Endothelial cell of umbilical vein (primary cell): Measurements from ENCODE around the gene PRR23B. TPM values are rescaled to one million over a fixed set of nuclear protein-coding genes. Genes with fewer than 3 reads are reported as not detected.

Source experiments
- BruUV-seq: library from RNA; stranded (reverse); fragments of 400-500 nt; replicated peaks from 2 replicates; lab custom pipeline; 2021; lab: Mats Ljungman, UMichigan
- CTCF ChIA-PET: fragments of 300-600, 350-600 bp; sonication (Branson Sonifier 250); formaldehyde crosslinking; loops from one replicate; lab custom pipeline; 2021; ENCODE audit warnings: antibody characterized with exemption, inconsistent platforms; lab: Charles Lee
- POLR2A ChIA-PET: fragments of 300-600, 350-600 bp; sonication (Branson Sonifier 250); formaldehyde crosslinking; loops from one replicate; lab custom pipeline; 2021; ENCODE audit warnings: antibody characterized with exemption, inconsistent platforms; lab: Charles Lee
- DNase-seq: peaks from one replicate; pipeline ENCODE4 v3.0.0-alpha.2; 2011; ENCODE audit warnings: low read depth, low spot score
- FAIRE-seq: peaks from 2 replicates; lab custom pipeline; 2011; peaks lifted over from hg19 to GRCh38; lab: Jason Lieb, UNC
- H2AFZ ChIP-seq: 2 replicates; pipeline ENCODE4 v1.6.0; 2012; ENCODE audit warnings: low read depth, low read length, control low read depth, inconsistent platforms
- H3K27ac ChIP-seq: 2 replicates; pipeline ENCODE4 v1.5.1; 2011; ENCODE audit warnings: low read depth, mild to moderate bottlenecking, control low read depth, low read length, moderate library complexity; ENCODE audit not compliant: insufficient read depth
- H3K27me3 ChIP-seq, 2 experiments: 2 replicates each; pipeline versions ENCODE4 v1.6.0 to v1.6.1; 2011; ENCODE audit warnings: low read length in 2 of 2, mixed read lengths in 1 of 2; ENCODE audit not compliant: control insufficient read depth in 2 of 2, insufficient read depth in 2 of 2
- H3K36me3 ChIP-seq, 2 experiments: 2 replicates in 1 of 2; 3 replicates in 1 of 2; pipeline ENCODE4 v1.5.1; 2011; ENCODE audit warnings: low read length in 2 of 2, mild to moderate bottlenecking in 1 of 2, moderate library complexity in 1 of 2; ENCODE audit not compliant: control insufficient read depth in 2 of 2, insufficient read depth in 2 of 2; ENCODE audit errors: extremely low read depth in 1 of 2
- H3K4me1 ChIP-seq: 3 replicates; pipeline ENCODE4 v1.5.1; 2011; ENCODE audit warnings: mild to moderate bottlenecking, low read length; ENCODE audit not compliant: control insufficient read depth, insufficient read depth; ENCODE audit errors: extremely low read depth
- H3K4me2 ChIP-seq: 2 replicates; pipeline ENCODE4 v1.6.1; 2011; ENCODE audit warnings: low read length, control low read depth, mixed read lengths; ENCODE audit not compliant: insufficient read depth
- H3K4me3 ChIP-seq, 3 experiments: fragments of 200-600 bp in 1 of 3; sonication (generic), shearing (Covaris generic) in 1 of 3; replicated peaks in 1 of 3; 2 replicates each; pipeline ENCODE4 v1.5.1; 2011 to 2016; ENCODE audit warnings: control low read depth in 3 of 3, low read length in 3 of 3, mild to moderate bottlenecking in 2 of 3, inconsistent platforms in 1 of 3, low read depth in 1 of 3, moderate library complexity in 1 of 3; ENCODE audit not compliant: insufficient read depth in 1 of 3
- H3K79me2 ChIP-seq: 2 replicates; pipeline ENCODE4 v1.6.0; 2012; ENCODE audit warnings: low read length, inconsistent platforms; ENCODE audit not compliant: control insufficient read depth, insufficient read depth
- H3K9ac ChIP-seq: replicated peaks from 2 replicates; pipeline ENCODE3; 2011; ENCODE audit warnings: low read length, control low read depth; ENCODE audit not compliant: insufficient read depth; ENCODE audit errors: extremely low read depth
- H3K9me1 ChIP-seq: replicated peaks from 3 replicates; pipeline ENCODE4 v1.6.0; 2011; ENCODE audit warnings: mild to moderate bottlenecking, low read length; ENCODE audit not compliant: control insufficient read depth, insufficient read depth; ENCODE audit errors: extremely low read depth
- H3K9me3 ChIP-seq: replicated peaks from 2 replicates; pipeline ENCODE4 v1.5.1; 2012; ENCODE audit warnings: low read length, inconsistent platforms; ENCODE audit not compliant: control insufficient read depth, insufficient read depth
- H4K20me1 ChIP-seq: replicated peaks from 2 replicates; pipeline ENCODE3; 2011; ENCODE audit warnings: mild to moderate bottlenecking, low read length; ENCODE audit not compliant: control insufficient read depth, insufficient read depth; ENCODE audit errors: extremely low read depth
- JUN ChIP-seq: IDR thresholded peaks from 2 replicates; pipeline ENCODE4 v1.6.1; 2011; ENCODE audit warnings: borderline replicate concordance, low read depth; ENCODE audit not compliant: insufficient read length, insufficient read depth
- MAX ChIP-seq: IDR thresholded peaks from 2 replicates; pipeline ENCODE4 v1.6.1; 2011; ENCODE audit not compliant: insufficient read depth, insufficient read length
- dilution Hi-C: fragments of 300-500 bp; cut with MboI; formaldehyde crosslinking; loops from one replicate; pipeline ENCODE4 v1.15.0; 2019; ENCODE audit warnings: low sequenced_read_pairs; ENCODE audit not compliant: extremely low pct_ligation_motif_present
- intact Hi-C: fragments of 100-400 bp; cut with micrococcal nuclease; formaldehyde crosslinking; loops from one replicate; pipeline ENCODE4 v1.10.0; 2022
- polyA plus RNA-seq, 4 experiments: library from polyadenylated mRNA; depleted of rRNA in 3 of 4; stranded (reverse) in 3 of 4; unstranded in 1 of 4; fragments of >200 nt; gene quantifications; 2 replicates each; pipeline versions ENCODE4 v1.2.1 to v1.2.3, GENCODE V29; 2011 to 2012; ENCODE audit warnings: missing spikeins in 1 of 4
- total RNA-seq: library from RNA; stranded (reverse); gene quantifications from 2 replicates; pipeline ENCODE4 v1.2.3, GENCODE V29; 2021
- TF ChIP-seq, protein P1 (sequence below), 2 donors: IDR thresholded peaks; 1 replicate in 1 of 2; 2 replicates in 1 of 2; pipeline ENCODE4 v1.5.1; 2011; ENCODE audit warnings: low read length in 2 of 2, mild to moderate bottlenecking in 2 of 2, moderate library complexity in 2 of 2, control low read depth in 1 of 2, inconsistent platforms in 1 of 2, low read depth in 1 of 2; ENCODE audit not compliant: insufficient read depth in 1 of 2; ENCODE audit errors: extremely low read depth in 1 of 2

The PRR23B gene
- total and polyA plus RNA-seq, 2 donors (not counting 3 experiments of a cell fraction or from before 2014, with no cell fraction given): not detected

GRCh38 chr3:138974462-138974861 is 46.3 kb downstream of the PRR23B start:
- no peaks in the 10 kb centered on the region for H3K79me2 ChIP-seq
- H3K4me3 ChIP-seq: no peak overlapping the region
- no TSS peak for BruUV-seq
- H4K20me1 ChIP-seq: no peaks in the 10 kb centered on the region
- H3K27ac ChIP-seq: no peak overlapping the region
- no peak overlapping the region for H3K9ac ChIP-seq
- no peak overlapping the region for H2AFZ ChIP-seq
- no peak overlapping the region for H3K4me2 ChIP-seq
- CTCF ChIA-PET: interaction anchor here (1.0 kb wide), 1 partner anchor 38 kb away, joined by 3 read pairs; no protein-coding TSS in a partner anchor
- peak; percentile 16 for DNase-seq
- no peak for FAIRE-seq
- H3K4me1 ChIP-seq: no peaks in the 10 kb centered on the region
- POLR2A ChIA-PET: no interaction called here
- no peaks in the 10 kb centered on the region for H3K9me3 ChIP-seq
- TF ChIP-seq MAX: no peak
- no peak for TF ChIP-seq JUN
- intact Hi-C loops: no loop called here
- no peaks in the 10 kb centered on the region for H3K9me1 ChIP-seq
- dilution Hi-C loops: no loop called here
- peaks cover 0 to 2% of the 10 kb centered on the region in 2 experiments for H3K27me3 ChIP-seq
- H3K36me3 ChIP-seq: no peaks in the 10 kb centered on the region

- TF ChIP-seq, protein P1, sequence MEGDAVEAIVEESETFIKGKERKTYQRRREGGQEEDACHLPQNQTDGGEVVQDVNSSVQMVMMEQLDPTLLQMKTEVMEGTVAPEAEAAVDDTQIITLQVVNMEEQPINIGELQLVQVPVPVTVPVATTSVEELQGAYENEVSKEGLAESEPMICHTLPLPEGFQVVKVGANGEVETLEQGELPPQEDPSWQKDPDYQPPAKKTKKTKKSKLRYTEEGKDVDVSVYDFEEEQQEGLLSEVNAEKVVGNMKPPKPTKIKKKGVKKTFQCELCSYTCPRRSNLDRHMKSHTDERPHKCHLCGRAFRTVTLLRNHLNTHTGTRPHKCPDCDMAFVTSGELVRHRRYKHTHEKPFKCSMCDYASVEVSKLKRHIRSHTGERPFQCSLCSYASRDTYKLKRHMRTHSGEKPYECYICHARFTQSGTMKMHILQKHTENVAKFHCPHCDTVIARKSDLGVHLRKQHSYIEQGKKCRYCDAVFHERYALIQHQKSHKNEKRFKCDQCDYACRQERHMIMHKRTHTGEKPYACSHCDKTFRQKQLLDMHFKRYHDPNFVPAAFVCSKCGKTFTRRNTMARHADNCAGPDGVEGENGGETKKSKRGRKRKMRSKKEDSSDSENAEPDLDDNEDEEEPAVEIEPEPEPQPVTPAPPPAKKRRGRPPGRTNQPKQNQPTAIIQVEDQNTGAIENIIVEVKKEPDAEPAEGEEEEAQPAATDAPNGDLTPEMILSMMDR (IDR thresholded peaks at IDR 0.05; ENCODE audit: extremely low read depth in 1 of 2, insufficient read depth in 1 of 2, low read depth in 1 of 2, low read length in 2 of 2): no peak
- intact Hi-C loops: no loop called here
- no peak for DNase-seq
- Histone ChIP-seq H3K79me2 (no peaks in the 10 kb centered on the region), H3K27me3 (peaks cover 0 to 2% of the 10 kb centered on the region in 2 experiments), H3K9me3 (no peaks in the 10 kb centered on the region), H3K27ac (no peak overlapping the region), H4K20me1 (no peaks in the 10 kb centered on the region), H3K4me2 (no peak overlapping the region), H3K4me3 (no peak overlapping the region), H3K4me1 (no peaks in the 10 kb centered on the region), H2AFZ (no peak overlapping the region), H3K9me1 (no peaks in the 10 kb centered on the region), H3K9ac (no peak overlapping the region), H3K36me3 (no peaks in the 10 kb centered on the region)
- dilution Hi-C loops: no loop called here
- no TSS peak for BruUV-seq
- ChIA-PET CTCF (interaction anchor here (0.9 to 3.0 kb wide), 5 partner anchors 10 to 556 kb away, joined by 3 to 14 read pairs (median 3); no protein-coding TSS in a partner anchor), POLR2A (no interaction called here)
- no peak for FAIRE-seq
Observed at GRCh38 chr3:138972941-138973340, 47.8 kb downstream of the PRR23B start.
